HCT116 (cell line): ENCODE measurements around the gene DLEC1.

ENCODE experiments used
- POLR2A ChIP-seq: IDR thresholded peaks from 2 replicates; pipeline ENCODE4 v1.7.0; 2011; ENCODE audit warnings: borderline replicate concordance; ENCODE audit not compliant: insufficient read depth, insufficient read length; ENCODE audit errors: extremely low read depth
- POLR2AphosphoS5 ChIP-seq: IDR thresholded peaks from 2 replicates; pipeline ENCODE4 v1.6.1; 2011; ENCODE audit warnings: mild to moderate bottlenecking, low read depth, low read length, moderate library complexity
- ZFX ChIP-seq: fragments of 450-650 bp; IDR thresholded peaks from 2 replicates; pipeline ENCODE4 v1.6.1; 2017
- TF ChIP-seq, protein P1 (sequence below), 3 experiments: fragments of 200-600 bp in 1 of 3; sonication (generic) in 1 of 3; IDR thresholded peaks in 2 of 3; conservative IDR thresholded peaks in 1 of 3; 2 replicates each; pipeline ENCODE4 v1.5.1; 2012 to 2017; ENCODE audit warnings: low read depth in 2 of 3, low read length in 2 of 3, antibody characterized with exemption in 1 of 3, borderline replicate concordance in 1 of 3, control low read depth in 1 of 3, mild to moderate bottlenecking in 1 of 3, mixed read lengths in 1 of 3, mixed run types in 1 of 3, moderate library complexity in 1 of 3; ENCODE audit not compliant: insufficient read depth in 1 of 3

DNA sequence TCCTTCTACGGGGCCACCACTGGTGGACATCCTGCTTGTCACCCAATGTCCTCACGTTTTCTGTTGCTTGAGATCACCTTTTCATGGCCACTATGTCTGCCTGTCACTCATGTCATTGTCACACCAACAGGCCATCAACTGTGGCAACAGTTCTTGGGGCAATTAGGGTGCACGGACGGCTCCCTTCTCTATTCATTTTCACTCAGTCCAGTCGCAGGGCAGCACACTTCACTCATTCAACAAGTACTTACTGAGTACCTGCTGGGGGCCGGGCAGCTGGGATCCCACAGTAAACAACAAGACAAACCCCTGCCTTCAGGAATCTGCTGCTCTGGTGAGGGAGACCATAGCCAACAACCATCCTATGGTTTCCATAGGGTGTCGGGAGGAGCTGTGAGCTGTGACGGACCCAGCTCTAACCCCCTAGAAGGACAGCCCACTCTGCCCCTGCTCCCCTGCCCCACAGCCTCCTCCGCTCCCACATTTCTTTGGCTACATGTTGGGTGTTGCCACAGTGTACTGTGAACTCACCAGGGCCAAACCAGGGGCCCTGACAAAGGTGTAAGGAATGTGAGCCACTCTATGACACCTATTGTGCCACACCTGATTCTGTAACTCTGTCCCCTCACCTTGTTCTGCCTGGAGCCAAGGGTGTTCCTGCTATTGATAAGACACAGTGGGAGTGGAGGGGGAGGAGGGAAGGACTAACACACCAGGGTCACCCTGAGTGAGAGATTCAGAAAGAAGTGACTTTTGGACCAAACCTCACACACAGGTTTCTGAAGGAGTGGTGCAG is 46.5 kb upstream of the DLEC1 start:
- TF ChIP-seq, protein P1, sequence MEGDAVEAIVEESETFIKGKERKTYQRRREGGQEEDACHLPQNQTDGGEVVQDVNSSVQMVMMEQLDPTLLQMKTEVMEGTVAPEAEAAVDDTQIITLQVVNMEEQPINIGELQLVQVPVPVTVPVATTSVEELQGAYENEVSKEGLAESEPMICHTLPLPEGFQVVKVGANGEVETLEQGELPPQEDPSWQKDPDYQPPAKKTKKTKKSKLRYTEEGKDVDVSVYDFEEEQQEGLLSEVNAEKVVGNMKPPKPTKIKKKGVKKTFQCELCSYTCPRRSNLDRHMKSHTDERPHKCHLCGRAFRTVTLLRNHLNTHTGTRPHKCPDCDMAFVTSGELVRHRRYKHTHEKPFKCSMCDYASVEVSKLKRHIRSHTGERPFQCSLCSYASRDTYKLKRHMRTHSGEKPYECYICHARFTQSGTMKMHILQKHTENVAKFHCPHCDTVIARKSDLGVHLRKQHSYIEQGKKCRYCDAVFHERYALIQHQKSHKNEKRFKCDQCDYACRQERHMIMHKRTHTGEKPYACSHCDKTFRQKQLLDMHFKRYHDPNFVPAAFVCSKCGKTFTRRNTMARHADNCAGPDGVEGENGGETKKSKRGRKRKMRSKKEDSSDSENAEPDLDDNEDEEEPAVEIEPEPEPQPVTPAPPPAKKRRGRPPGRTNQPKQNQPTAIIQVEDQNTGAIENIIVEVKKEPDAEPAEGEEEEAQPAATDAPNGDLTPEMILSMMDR (IDR thresholded peaks at IDR 0.05 in 2 of 3, conservative IDR thresholded peaks at IDR 0.05 in 1 of 3; ENCODE audit: borderline replicate concordance in 1 of 3, insufficient read depth in 1 of 3, low read depth in 2 of 3, low read length in 2 of 3): no peak
- TF ChIP-seq POLR2AphosphoS5 (no peak), POLR2A (no peak), ZFX (no peak)
